UCSD-AML1 (cell line): ENCODE measurements around the gene DYNC1H1.

Source experiments
- DNase-seq: peaks from one replicate; lab custom pipeline; 2025; ENCODE audit not compliant: unreplicated experiment; lab: John Stamatoyannopoulos, UW

Gene DYNC1H1

GRCh38 chr14:102086972-102087761 lies 122.8 kb downstream of the DYNC1H1 start, which contains the start of gene HSP90AA1:
TSS of gene HSP90AA1 (minus strand) at chr14:102087044. CDS start at chr14:102086378, 666 bp downstream.
- peak; percentile 97 for DNase-seq

- DNase-seq = no peak
These were observed 123.3 kb downstream of the DYNC1H1 start for GRCh38 chr14:102087762-102088011.

GRCh38 chr14:102088012-102088792 lies 123.8 kb downstream of the DYNC1H1 start:
- DNase-seq = peak; percentile 90

- DNase-seq = no peak
These were observed 125.4 kb downstream of the DYNC1H1 start for GRCh38 chr14:102089621-102090343.

- no peak for DNase-seq
These were observed 126.3 kb downstream of the DYNC1H1 start for GRCh38 chr14:102090713-102091112.

GRCh38 chr14:102092806-102093205 lies 128.4 kb downstream of the DYNC1H1 start:
- no peak for DNase-seq

GRCh38 chr14:102094101-102094500 lies 129.7 kb downstream of the DYNC1H1 start:
- DNase-seq = no peak

- no peak for DNase-seq
These were observed 131.0 kb downstream of the DYNC1H1 start for GRCh38 chr14:102095231-102095870.

- no peak for DNase-seq
These were observed 131.6 kb downstream of the DYNC1H1 start for GRCh38 chr14:102095871-102096568.

- DNase-seq = peak; percentile 76
These were observed 132.3 kb downstream of the DYNC1H1 start for GRCh38 chr14:102096569-102097188.

- DNase-seq = no peak
These were observed 133.2 kb downstream of the DYNC1H1 start for GRCh38 chr14:102097441-102098135.

- DNase-seq = no peak
These were observed 138.8 kb downstream of the DYNC1H1 start for GRCh38 chr14:102103062-102103695.

GRCh38 chr14:102105369-102105768 lies 141.0 kb downstream of the DYNC1H1 start:
- DNase-seq = no peak
